Caco-2 (cell line): ENCODE data around the gene SNX15. TPM values are rescaled to one million over a fixed set of nuclear protein-coding genes. Genes with fewer than 3 reads are reported as not detected.

Source experiments
- BruUV-seq: library from RNA; stranded (reverse); fragments of 400-500 nt; replicated peaks from 2 replicates; lab custom pipeline; 2021; lab: Mats Ljungman, UMichigan
- CTCF ChIA-PET: fragments of 300-600 bp; sonication (Branson Sonifier 250); formaldehyde crosslinking; loops from one replicate; lab custom pipeline; 2022; ENCODE audit warnings: antibody characterized with exemption; lab: Charles Lee
- POLR2A ChIA-PET: fragments of 300-600 bp; sonication (Branson Sonifier 250); formaldehyde crosslinking; loops from one replicate; lab custom pipeline; 2022; ENCODE audit warnings: antibody characterized with exemption; lab: Charles Lee
- DNase-seq, 2 experiments: peaks; one replicate each; pipeline versions ENCODE4 v3.0.0 to v3.0.0-alpha.2; 2020 to 2022
- H3K27me3 ChIP-seq: replicated peaks from 2 replicates; pipeline ENCODE4 v1.6.0; 2011; ENCODE audit warnings: low read length; ENCODE audit not compliant: control insufficient read depth, insufficient read depth
- H3K36me3 ChIP-seq: 2 replicates; pipeline ENCODE4 v1.5.1; 2011; ENCODE audit warnings: low read length; ENCODE audit not compliant: control insufficient read depth, insufficient read depth
- H3K4me1 ChIP-seq: fragments of 250-450 bp; sonication (Bioruptor Pico); 2 replicates; pipeline ENCODE4 v1.5.1; 2020; ENCODE audit warnings: mild to moderate bottlenecking
- H3K4me3 ChIP-seq: 2 replicates; pipeline ENCODE4 v1.5.1; 2011; ENCODE audit warnings: low read depth, mild to moderate bottlenecking, control low read depth, low read length
- H3K9me3 ChIP-seq: fragments of 250-450 bp; sonication (Bioruptor Pico); 2 replicates; pipeline ENCODE4 v1.5.1; 2020; ENCODE audit warnings: mild to moderate bottlenecking, moderate library complexity
- H3K27ac Mint-ChIP-seq: one replicate; pipeline ENCODE4 v1.8.0; 2022; ENCODE audit warnings: mixed read lengths; ENCODE audit not compliant: unreplicated experiment
- H3K27me3 Mint-ChIP-seq: one replicate; pipeline ENCODE4 v1.8.0; 2022; ENCODE audit warnings: mixed read lengths; ENCODE audit not compliant: insufficient read depth, unreplicated experiment
- H3K36me3 Mint-ChIP-seq: one replicate; pipeline ENCODE4 v1.8.0; 2022; ENCODE audit warnings: mild to moderate bottlenecking, mixed read lengths; ENCODE audit not compliant: insufficient read depth, unreplicated experiment
- H3K4me1 Mint-ChIP-seq: one replicate; pipeline ENCODE4 v1.8.0; 2022; ENCODE audit warnings: low read depth, mixed read lengths; ENCODE audit not compliant: unreplicated experiment
- H3K4me3 Mint-ChIP-seq: one replicate; pipeline ENCODE4 v1.8.0; 2022; ENCODE audit warnings: mild to moderate bottlenecking, moderate library complexity, mixed read lengths; ENCODE audit not compliant: unreplicated experiment
- H3K9me3 Mint-ChIP-seq: one replicate; pipeline ENCODE4 v1.8.0; 2022; ENCODE audit warnings: mixed read lengths; ENCODE audit not compliant: unreplicated experiment
- intact Hi-C: fragments of 100-400 bp; cut with micrococcal nuclease; formaldehyde crosslinking; loops from one replicate; pipeline ENCODE4 v1.10.0; 2022; ENCODE audit not compliant: unreplicated experiment
- total RNA-seq: library from RNA; stranded (reverse); gene quantifications from 2 replicates; pipeline ENCODE4 v1.2.3, GENCODE V29; 2022
- TF ChIP-seq, protein P1 (sequence below), 2 experiments: fragments of 200-600 bp in 1 of 2; IDR thresholded peaks; 1 replicate in 1 of 2; 2 replicates in 1 of 2; pipeline versions ENCODE4 v1.5.1 to v1.8.0; 2011 to 2022; ENCODE audit warnings: antibody characterized with exemption in 1 of 2, control low read depth in 1 of 2, inconsistent platforms in 1 of 2, low read depth in 1 of 2, low read length in 1 of 2, mild to moderate bottlenecking in 1 of 2, moderate library complexity in 1 of 2; ENCODE audit not compliant: insufficient read depth in 1 of 2, severe bottlenecking in 1 of 2, unreplicated experiment in 1 of 2

The SNX15 gene
- total RNA-seq, 1 experiment from 2014 or later: 35.8 TPM

DNA sequence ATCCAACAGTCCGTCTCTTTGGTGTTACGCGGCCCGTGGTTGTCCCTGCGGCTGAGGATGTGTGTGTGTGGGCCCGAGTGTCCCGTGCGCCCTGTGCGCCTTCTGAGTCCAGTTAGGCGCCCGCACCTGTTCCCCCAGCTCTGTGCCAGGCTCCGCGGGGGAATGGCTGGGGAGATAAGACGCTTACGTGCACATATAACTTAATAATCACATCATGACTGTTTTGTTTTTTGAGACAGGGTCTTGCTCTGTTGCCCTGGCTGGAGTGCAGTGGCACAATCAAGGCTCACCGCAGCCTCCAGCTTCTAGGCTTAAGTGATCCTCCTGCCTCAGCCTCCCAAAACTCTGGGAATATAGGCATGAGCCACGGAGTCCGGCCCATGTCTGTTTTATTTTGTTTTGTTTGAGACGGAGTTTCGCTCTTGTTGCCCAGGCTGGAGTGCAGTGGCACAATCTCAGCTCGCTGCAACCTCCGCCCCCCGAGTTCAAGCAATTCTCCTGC lies 12.5 kb upstream of the SNX15 start:
- Histone ChIP-seq H3K9me3 (no peaks in the 10 kb centered on the region), H3K27me3 (no peaks in the 10 kb centered on the region), H3K4me1 (peaks cover 16% of the 10 kb centered on the region), H3K36me3 (peaks cover 4% of the 10 kb centered on the region; the same call in 1 of the 2 replicates), H3K4me3 (peak overlapping the region; percentile 62)
- ChIA-PET POLR2A (interaction anchor here (0.9 to 1.0 kb wide), 2 partner anchors 97 to 107 kb away, joined by 3 to 5 read pairs; partner anchors contain the start of genes FAU, MRPL49 and TM7SF2), CTCF (interaction anchor here (0.5 to 2.4 kb wide), 20 partner anchors 12 to 933 kb away, joined by 3 to 12 read pairs (median 4); partner anchors contain the start of genes CDC42BPG, PPP2R5B, SAC3D1 and SF1)
- H3K9me3 Mint-ChIP-seq: no peaks in the 10 kb centered on the region
- H3K27ac Mint-ChIP-seq: peak overlapping the region; percentile 63
- intact Hi-C loops: loop anchor here (1.0 to 2.0 kb wide), 3 partner anchors 13 to 103 kb away; partner anchors contain the start of genes SNX15 and ZNHIT2
- H3K36me3 Mint-ChIP-seq: peaks cover 32% of the 10 kb centered on the region
- peaks cover 22% of the 10 kb centered on the region for H3K4me1 Mint-ChIP-seq
- TSS peak; percentile 62 for BruUV-seq
- no peak for DNase-seq
- no peaks in the 10 kb centered on the region for H3K27me3 Mint-ChIP-seq
- TF ChIP-seq, protein P1, sequence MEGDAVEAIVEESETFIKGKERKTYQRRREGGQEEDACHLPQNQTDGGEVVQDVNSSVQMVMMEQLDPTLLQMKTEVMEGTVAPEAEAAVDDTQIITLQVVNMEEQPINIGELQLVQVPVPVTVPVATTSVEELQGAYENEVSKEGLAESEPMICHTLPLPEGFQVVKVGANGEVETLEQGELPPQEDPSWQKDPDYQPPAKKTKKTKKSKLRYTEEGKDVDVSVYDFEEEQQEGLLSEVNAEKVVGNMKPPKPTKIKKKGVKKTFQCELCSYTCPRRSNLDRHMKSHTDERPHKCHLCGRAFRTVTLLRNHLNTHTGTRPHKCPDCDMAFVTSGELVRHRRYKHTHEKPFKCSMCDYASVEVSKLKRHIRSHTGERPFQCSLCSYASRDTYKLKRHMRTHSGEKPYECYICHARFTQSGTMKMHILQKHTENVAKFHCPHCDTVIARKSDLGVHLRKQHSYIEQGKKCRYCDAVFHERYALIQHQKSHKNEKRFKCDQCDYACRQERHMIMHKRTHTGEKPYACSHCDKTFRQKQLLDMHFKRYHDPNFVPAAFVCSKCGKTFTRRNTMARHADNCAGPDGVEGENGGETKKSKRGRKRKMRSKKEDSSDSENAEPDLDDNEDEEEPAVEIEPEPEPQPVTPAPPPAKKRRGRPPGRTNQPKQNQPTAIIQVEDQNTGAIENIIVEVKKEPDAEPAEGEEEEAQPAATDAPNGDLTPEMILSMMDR (IDR thresholded peaks at IDR 0.05; ENCODE audit: insufficient read depth in 1 of 2, low read depth in 1 of 2, low read length in 1 of 2, severe bottlenecking in 1 of 2, unreplicated experiment in 1 of 2): no peak
- H3K4me3 Mint-ChIP-seq: peak overlapping the region; percentile 83

DNA sequence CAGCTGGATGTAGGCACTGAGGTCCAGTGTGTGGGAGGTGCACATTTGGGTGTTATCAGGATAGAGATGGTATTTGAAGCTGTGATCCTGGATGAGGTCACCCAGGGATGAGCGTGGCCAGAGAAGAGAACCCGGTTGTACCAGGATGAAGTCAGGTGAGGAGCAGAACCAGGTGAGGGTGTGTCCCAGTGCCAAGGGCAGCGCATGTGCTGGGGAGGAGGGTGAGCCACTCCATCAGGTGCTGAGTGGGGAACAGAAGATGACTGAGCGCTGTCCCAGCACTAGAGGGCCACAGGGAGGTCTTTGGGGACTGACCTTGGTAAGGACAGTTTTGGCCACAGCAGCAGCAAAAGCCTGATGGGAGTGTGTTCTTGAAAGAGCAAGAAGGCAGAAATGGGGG lies 10.5 kb upstream of the SNX15 start:
- intact Hi-C loops: no loop called here
- Mint-ChIP-seq H3K36me3 (peaks cover 32% of the 10 kb centered on the region), H3K9me3 (no peaks in the 10 kb centered on the region), H3K4me3 (no peak overlapping the region), H3K4me1 (peaks cover 22% of the 10 kb centered on the region), H3K27ac (no peak overlapping the region), H3K27me3 (no peaks in the 10 kb centered on the region)
- DNase-seq: no peak
- Histone ChIP-seq H3K9me3 (no peaks in the 10 kb centered on the region), H3K4me1 (peaks cover 16% of the 10 kb centered on the region), H3K36me3 (peaks cover 4% of the 10 kb centered on the region; the same call in 1 of the 2 replicates), H3K27me3 (no peaks in the 10 kb centered on the region), H3K4me3 (no peak overlapping the region)
- ChIA-PET POLR2A (no interaction called here), CTCF (no interaction called here)
- BruUV-seq: no TSS peak
- TF ChIP-seq, protein P1 (IDR thresholded peaks at IDR 0.05; ENCODE audit: insufficient read depth in 1 of 2, low read depth in 1 of 2, low read length in 1 of 2, severe bottlenecking in 1 of 2, unreplicated experiment in 1 of 2): peak in 1 of 2 experiments; percentile 24

DNA sequence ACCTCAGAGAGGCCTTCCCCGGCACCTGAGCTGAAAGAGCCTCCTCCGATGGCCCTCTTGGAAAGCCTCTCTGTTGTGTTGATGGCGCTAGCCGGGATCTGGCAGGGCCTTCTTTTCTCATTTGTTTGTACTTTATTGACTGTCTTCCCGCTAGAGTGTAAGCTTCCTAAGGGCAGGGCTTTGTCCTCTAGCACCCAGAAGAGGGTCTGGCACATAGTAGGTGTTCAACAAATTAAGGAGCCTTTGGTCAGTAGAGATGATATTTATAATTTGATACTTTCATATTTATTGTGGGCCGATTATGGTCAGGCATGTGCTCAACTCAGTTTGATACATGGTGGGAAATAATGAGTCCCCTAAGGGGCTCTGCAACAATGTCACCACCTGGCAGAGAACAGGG lies 9.3 kb upstream of the SNX15 start:
- H3K27me3 ChIP-seq: no peaks in the 10 kb centered on the region
- DNase-seq: no peak
- H3K36me3 Mint-ChIP-seq: peaks cover 29% of the 10 kb centered on the region
- no peak overlapping the region for H3K4me3 Mint-ChIP-seq
- peaks cover 4% of the 10 kb centered on the region; the same call in 1 of the 2 replicates for H3K36me3 ChIP-seq
- H3K4me3 ChIP-seq: no peak overlapping the region
- CTCF ChIA-PET: no interaction called here
- H3K27me3 Mint-ChIP-seq: no peaks in the 10 kb centered on the region
- peaks cover 17% of the 10 kb centered on the region for H3K4me1 Mint-ChIP-seq
- no TSS peak for BruUV-seq
- no peak overlapping the region for H3K27ac Mint-ChIP-seq
- intact Hi-C loops: no loop called here
- H3K9me3 Mint-ChIP-seq: no peaks in the 10 kb centered on the region
- H3K4me1 ChIP-seq: peaks cover 12% of the 10 kb centered on the region
- POLR2A ChIA-PET: no interaction called here
- H3K9me3 ChIP-seq: no peaks in the 10 kb centered on the region
- TF ChIP-seq, protein P1 (IDR thresholded peaks at IDR 0.05; ENCODE audit: insufficient read depth in 1 of 2, low read depth in 1 of 2, low read length in 1 of 2, severe bottlenecking in 1 of 2, unreplicated experiment in 1 of 2): no peak
